Sigmoid colon (tissue), 4 donors: Measurements from ENCODE around the gene TRIB2.

ENCODE experiments used
- CTCF ChIP-seq, 4 experiments: fragments of 450-650 bp in 3 of 4; fragments of 200-600 bp in 1 of 4; IDR thresholded peaks; one replicate each; pipeline ENCODE4 v1.5.1; 2016 to 2019; ENCODE audit warnings: antibody characterized with exemption in 4 of 4, mild to moderate bottlenecking in 3 of 4, moderate library complexity in 2 of 4
- POLR2A ChIP-seq, 2 donors: fragments of 450-650 bp; IDR thresholded peaks; one replicate each; pipeline ENCODE4 v1.6.1; 2016; ENCODE audit warnings: antibody characterized with exemption in 2 of 2, mild to moderate bottlenecking in 2 of 2, moderate library complexity in 2 of 2
- POLR2AphosphoS5 ChIP-seq, 4 donors: sonication (generic); formaldehyde crosslinking; IDR thresholded peaks; one replicate each; pipeline ENCODE4 v1.6.1; 2017; ENCODE audit warnings: antibody characterized with exemption in 4 of 4

GRCh38 chr2:12766421-12766879 is 49.7 kb downstream of the TRIB2 start:
- TF ChIP-seq CTCF (IDR thresholded peaks at IDR 0.05) (no peak), POLR2A (IDR thresholded peaks at IDR 0.05) (no peak), POLR2AphosphoS5 (IDR thresholded peaks at IDR 0.05) (no peak)
